ENCODE measurements around the gene FBXO41.

DNA sequence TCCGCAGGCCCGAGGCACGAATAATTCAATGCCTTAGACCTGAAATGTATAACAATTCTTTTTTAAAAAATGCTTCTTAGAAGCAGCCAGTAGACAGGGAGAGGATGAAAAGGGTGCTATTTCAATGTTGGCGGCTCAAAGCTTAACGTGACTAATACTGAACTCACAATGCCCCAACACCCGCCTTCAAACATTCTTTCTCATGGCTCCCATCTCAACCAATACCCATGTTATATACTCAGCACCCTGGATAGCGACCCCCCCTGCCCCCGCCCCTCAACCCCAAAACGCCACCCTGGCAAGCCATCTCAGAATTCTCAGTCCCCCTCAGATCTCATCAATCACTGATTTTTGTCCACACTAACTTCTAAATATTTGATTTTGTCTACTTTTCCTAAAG, 4.4 kb downstream of the FBXO41 start:
- TF ChIP-seq POLR2A (IDR thresholded peaks at IDR 0.05): no peak
- TF ChIP-seq, protein P1, sequence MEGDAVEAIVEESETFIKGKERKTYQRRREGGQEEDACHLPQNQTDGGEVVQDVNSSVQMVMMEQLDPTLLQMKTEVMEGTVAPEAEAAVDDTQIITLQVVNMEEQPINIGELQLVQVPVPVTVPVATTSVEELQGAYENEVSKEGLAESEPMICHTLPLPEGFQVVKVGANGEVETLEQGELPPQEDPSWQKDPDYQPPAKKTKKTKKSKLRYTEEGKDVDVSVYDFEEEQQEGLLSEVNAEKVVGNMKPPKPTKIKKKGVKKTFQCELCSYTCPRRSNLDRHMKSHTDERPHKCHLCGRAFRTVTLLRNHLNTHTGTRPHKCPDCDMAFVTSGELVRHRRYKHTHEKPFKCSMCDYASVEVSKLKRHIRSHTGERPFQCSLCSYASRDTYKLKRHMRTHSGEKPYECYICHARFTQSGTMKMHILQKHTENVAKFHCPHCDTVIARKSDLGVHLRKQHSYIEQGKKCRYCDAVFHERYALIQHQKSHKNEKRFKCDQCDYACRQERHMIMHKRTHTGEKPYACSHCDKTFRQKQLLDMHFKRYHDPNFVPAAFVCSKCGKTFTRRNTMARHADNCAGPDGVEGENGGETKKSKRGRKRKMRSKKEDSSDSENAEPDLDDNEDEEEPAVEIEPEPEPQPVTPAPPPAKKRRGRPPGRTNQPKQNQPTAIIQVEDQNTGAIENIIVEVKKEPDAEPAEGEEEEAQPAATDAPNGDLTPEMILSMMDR (IDR thresholded peaks at IDR 0.05): no peak

Data from suprapubic skin (tissue), 3 donors.